MM.1S (cell line): ENCODE measurements around the gene STAG3.

Experiments
- DNase-seq: peaks from one replicate; pipeline ENCODE4 v3.0.0-alpha.2; 2015
- H2AFZ ChIP-seq: fragments of 300-600 bp; sonication (generic); 2 replicates; pipeline ENCODE4 v1.6.0; 2016; ENCODE audit warnings: antibody characterized with exemption, low read length
- H3F3A ChIP-seq: fragments of 300-600 bp; sonication (generic); 2 replicates; pipeline ENCODE4 v1.6.1; 2016; ENCODE audit warnings: mild to moderate bottlenecking, antibody characterized with exemption, low read length, moderate library complexity, mixed read lengths; ENCODE audit not compliant: insufficient read depth
- H3K27ac ChIP-seq: fragments of 300-600 bp; sonication (generic); 2 replicates; pipeline ENCODE4 v1.5.1; 2016; ENCODE audit warnings: mild to moderate bottlenecking, low read length
- H3K27me3 ChIP-seq: fragments of 300-600 bp; sonication (generic); replicated peaks from 2 replicates; pipeline ENCODE4 v1.6.0; 2016; ENCODE audit warnings: low read length; ENCODE audit not compliant: insufficient read depth
- H3K36me3 ChIP-seq: fragments of 300-600 bp; sonication (generic); replicated peaks from 2 replicates; pipeline ENCODE4 v1.6.1; 2016; ENCODE audit warnings: mild to moderate bottlenecking, low read length, mixed read lengths; ENCODE audit not compliant: insufficient read depth
- H3K4me1 ChIP-seq: fragments of 300-600 bp; sonication (generic); 2 replicates; pipeline ENCODE4 v1.6.1; 2016; ENCODE audit warnings: low read length, mixed read lengths
- H3K4me2 ChIP-seq: fragments of 300-600 bp; sonication (generic); 2 replicates; pipeline ENCODE4 v1.6.0; 2016; ENCODE audit warnings: low read depth, low read length
- H3K4me3 ChIP-seq: fragments of 300-600 bp; sonication (generic); 2 replicates; pipeline ENCODE4 v1.5.1; 2016; ENCODE audit warnings: low read length, mixed read lengths
- H3K79me2 ChIP-seq: fragments of 300-600 bp; sonication (generic); 2 replicates; pipeline ENCODE4 v1.6.1; 2016; ENCODE audit warnings: mixed run types, low read length, mixed read lengths
- H3K9ac ChIP-seq: fragments of 300-600 bp; sonication (generic); 2 replicates; pipeline ENCODE4 v1.6.1; 2016; ENCODE audit warnings: low read length, mixed read lengths
- H3K9me2 ChIP-seq: fragments of 300-600 bp; sonication (generic); replicated peaks from 2 replicates; pipeline ENCODE4 v1.6.1; 2016; ENCODE audit warnings: mild to moderate bottlenecking, low read length, mixed read lengths; ENCODE audit not compliant: insufficient read depth
- H3K9me3 ChIP-seq: fragments of 300-600 bp; sonication (generic); replicated peaks from 2 replicates; pipeline ENCODE4 v1.6.1; 2016; ENCODE audit warnings: mild to moderate bottlenecking, low read length, mixed read lengths; ENCODE audit not compliant: insufficient read depth
- H4K20me1 ChIP-seq: fragments of 300-600 bp; sonication (generic); 2 replicates; pipeline ENCODE4 v1.6.1; 2016; ENCODE audit warnings: mild to moderate bottlenecking, low read length, moderate library complexity, mixed read lengths; ENCODE audit not compliant: insufficient read depth
- EZH2 ChIP-seq: fragments of 300-600 bp; sonication (generic); optimal IDR thresholded peaks from 2 replicates; pipeline ENCODE3; 2017; ENCODE audit warnings: low read depth, mild to moderate bottlenecking, antibody characterized with exemption, low read length, mixed read lengths
- EZH2phosphoT487 ChIP-seq: fragments of 300-600 bp; sonication (generic); IDR thresholded peaks from 2 replicates; pipeline ENCODE4 v1.6.1; 2018; ENCODE audit warnings: antibody characterized with exemption, low read length
- TF ChIP-seq, protein P1 (sequence below): fragments of 300-600 bp; sonication (generic); IDR thresholded peaks from 2 replicates; pipeline ENCODE4 v1.5.1; 2016; ENCODE audit warnings: antibody characterized with exemption, low read length, mixed read lengths

Gene STAG3

DNA sequence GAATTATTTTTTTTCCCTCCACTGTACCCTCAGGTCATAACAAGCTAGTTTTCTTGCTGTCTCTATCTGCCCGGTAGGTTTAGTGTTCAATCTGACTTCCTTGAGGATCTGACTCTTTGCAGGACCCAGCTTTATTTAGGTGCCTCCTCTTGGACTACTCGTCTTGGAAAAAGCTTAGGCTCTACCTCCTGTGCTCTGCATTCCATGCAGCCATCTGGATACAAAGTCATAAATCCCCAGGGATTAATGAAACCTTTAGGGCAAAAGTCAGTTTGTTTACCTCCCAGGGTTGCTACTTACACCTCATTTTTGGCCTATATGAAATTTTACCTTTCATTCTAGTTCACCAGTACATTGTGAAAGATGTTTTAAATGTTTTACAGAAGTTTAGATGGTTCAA is 8.0 kb downstream of the STAG3 start:
- Histone ChIP-seq H3K4me1 (peaks cover 3% of the 10 kb centered on the region; the same call in 1 of the 2 replicates), H3K4me3 (no peak overlapping the region), H3K9me2 (no peaks in the 10 kb centered on the region), H4K20me1 (no peaks in the 10 kb centered on the region), H3K4me2 (no peak overlapping the region), H3K27ac (no peak overlapping the region), H3K27me3 (peaks cover 16% of the 10 kb centered on the region), H3K79me2 (no peaks in the 10 kb centered on the region), H3K9ac (no peak overlapping the region), H3K36me3 (no peaks in the 10 kb centered on the region), H3K9me3 (no peaks in the 10 kb centered on the region), H2AFZ (no peak overlapping the region), H3F3A (no peaks in the 10 kb centered on the region)
- TF ChIP-seq EZH2phosphoT487 (no peak), EZH2 (no peak)
- TF ChIP-seq, protein P1, sequence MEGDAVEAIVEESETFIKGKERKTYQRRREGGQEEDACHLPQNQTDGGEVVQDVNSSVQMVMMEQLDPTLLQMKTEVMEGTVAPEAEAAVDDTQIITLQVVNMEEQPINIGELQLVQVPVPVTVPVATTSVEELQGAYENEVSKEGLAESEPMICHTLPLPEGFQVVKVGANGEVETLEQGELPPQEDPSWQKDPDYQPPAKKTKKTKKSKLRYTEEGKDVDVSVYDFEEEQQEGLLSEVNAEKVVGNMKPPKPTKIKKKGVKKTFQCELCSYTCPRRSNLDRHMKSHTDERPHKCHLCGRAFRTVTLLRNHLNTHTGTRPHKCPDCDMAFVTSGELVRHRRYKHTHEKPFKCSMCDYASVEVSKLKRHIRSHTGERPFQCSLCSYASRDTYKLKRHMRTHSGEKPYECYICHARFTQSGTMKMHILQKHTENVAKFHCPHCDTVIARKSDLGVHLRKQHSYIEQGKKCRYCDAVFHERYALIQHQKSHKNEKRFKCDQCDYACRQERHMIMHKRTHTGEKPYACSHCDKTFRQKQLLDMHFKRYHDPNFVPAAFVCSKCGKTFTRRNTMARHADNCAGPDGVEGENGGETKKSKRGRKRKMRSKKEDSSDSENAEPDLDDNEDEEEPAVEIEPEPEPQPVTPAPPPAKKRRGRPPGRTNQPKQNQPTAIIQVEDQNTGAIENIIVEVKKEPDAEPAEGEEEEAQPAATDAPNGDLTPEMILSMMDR: no peak
- no peak for DNase-seq

DNA sequence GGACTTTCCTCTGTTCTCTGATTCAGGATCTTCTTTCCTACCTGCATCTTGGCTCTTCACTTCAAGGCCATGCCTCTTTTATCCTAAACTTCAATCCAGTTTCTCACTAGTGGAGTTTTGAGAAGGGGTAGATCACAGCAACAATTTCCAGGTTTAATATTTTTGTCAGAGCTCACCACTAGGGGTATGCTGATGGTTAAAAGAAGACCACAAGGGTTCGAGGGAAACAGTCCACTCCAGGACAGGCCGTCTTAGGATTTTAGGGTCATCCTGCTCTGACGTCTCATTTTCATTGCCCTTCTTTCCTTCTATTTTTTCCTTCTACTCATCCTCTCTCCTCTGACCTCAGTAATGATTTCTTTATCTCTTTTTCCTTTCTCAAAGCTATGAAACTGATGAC is 11.3 kb downstream of the STAG3 start:
- Histone ChIP-seq H3K9ac (no peak overlapping the region), H3K79me2 (no peaks in the 10 kb centered on the region), H3K9me2 (no peaks in the 10 kb centered on the region), H2AFZ (no peak overlapping the region), H3K36me3 (no peaks in the 10 kb centered on the region), H4K20me1 (no peaks in the 10 kb centered on the region), H3K27ac (no peak overlapping the region), H3F3A (no peaks in the 10 kb centered on the region), H3K27me3 (no peaks in the 10 kb centered on the region), H3K4me3 (no peak overlapping the region), H3K4me1 (peaks cover 3% of the 10 kb centered on the region; the same call in 1 of the 2 replicates), H3K4me2 (no peak overlapping the region), H3K9me3 (no peaks in the 10 kb centered on the region)
- DNase-seq: no peak
- TF ChIP-seq EZH2 (no peak), EZH2phosphoT487 (no peak)
- TF ChIP-seq, protein P1: no peak

DNA sequence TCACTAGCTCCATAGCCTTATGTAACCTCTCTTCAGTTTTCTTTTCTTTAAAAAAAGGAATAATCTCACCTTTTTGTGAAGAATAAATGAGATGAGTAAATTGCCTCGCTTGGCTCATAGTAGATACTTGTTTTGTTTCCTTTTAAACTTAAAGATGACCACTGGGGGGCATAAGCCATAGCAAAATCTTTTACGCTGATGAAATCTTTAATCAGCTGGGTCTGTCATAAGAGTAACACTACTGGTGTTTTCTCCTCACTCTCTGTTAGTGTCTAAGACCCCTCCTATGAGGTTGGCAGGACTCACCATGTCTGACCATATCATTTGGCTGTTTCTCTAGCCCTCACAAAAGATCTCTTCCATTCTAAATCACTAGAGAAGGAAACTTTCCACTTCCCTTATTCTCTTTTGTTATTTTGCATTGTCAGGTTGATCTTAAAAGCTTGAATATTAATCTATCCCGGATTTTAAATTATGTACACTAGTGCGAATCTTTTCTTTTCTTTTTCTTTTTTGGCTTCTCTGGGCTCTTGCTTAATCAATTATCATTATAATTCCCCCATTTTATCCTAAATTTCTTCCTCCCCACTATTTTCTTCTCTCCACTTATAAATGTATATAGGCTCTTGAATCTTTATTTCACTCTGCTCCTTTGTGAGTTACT is 12.5 kb downstream of the STAG3 start:
- no peak for TF ChIP-seq EZH2
- TF ChIP-seq EZH2phosphoT487: no peak
- TF ChIP-seq, protein P1: peak; percentile 49
- no peak overlapping the region for H3K4me2 ChIP-seq
- no peak overlapping the region for H2AFZ ChIP-seq
- H3K36me3 ChIP-seq: no peaks in the 10 kb centered on the region
- H3K79me2 ChIP-seq: no peaks in the 10 kb centered on the region
- peak; percentile 66 for DNase-seq
- no peaks in the 10 kb centered on the region for H4K20me1 ChIP-seq
- no peak overlapping the region for H3K27ac ChIP-seq
- no peak overlapping the region for H3K4me3 ChIP-seq
- no peaks in the 10 kb centered on the region for H3K9me2 ChIP-seq
- H3K9me3 ChIP-seq: no peaks in the 10 kb centered on the region
- H3K9ac ChIP-seq: no peak overlapping the region
- H3K4me1 ChIP-seq: peaks cover 3% of the 10 kb centered on the region; the same call in 1 of the 2 replicates
- no peaks in the 10 kb centered on the region for H3F3A ChIP-seq
- no peaks in the 10 kb centered on the region for H3K27me3 ChIP-seq
